Endothelial cell of umbilical vein (primary cell): ENCODE measurements around the gene INPP5J. TPM values are rescaled to one million over a fixed set of nuclear protein-coding genes. Genes with fewer than 3 reads are reported as not detected.

Experiments used
- BruUV-seq: library from RNA; stranded (reverse); fragments of 400-500 nt; replicated peaks from 2 replicates; lab custom pipeline; 2021; lab: Mats Ljungman, UMichigan
- CTCF ChIA-PET: fragments of 300-600, 350-600 bp; sonication (Branson Sonifier 250); formaldehyde crosslinking; loops from one replicate; lab custom pipeline; 2021; ENCODE audit warnings: antibody characterized with exemption, inconsistent platforms; lab: Charles Lee
- POLR2A ChIA-PET: fragments of 300-600, 350-600 bp; sonication (Branson Sonifier 250); formaldehyde crosslinking; loops from one replicate; lab custom pipeline; 2021; ENCODE audit warnings: antibody characterized with exemption, inconsistent platforms; lab: Charles Lee
- DNase-seq: peaks from one replicate; pipeline ENCODE4 v3.0.0-alpha.2; 2011; ENCODE audit warnings: low read depth, low spot score
- FAIRE-seq: peaks from 2 replicates; lab custom pipeline; 2011; peaks lifted over from hg19 to GRCh38; lab: Jason Lieb, UNC
- H2AFZ ChIP-seq: 2 replicates; pipeline ENCODE4 v1.6.0; 2012; ENCODE audit warnings: low read depth, low read length, control low read depth, inconsistent platforms
- H3K27ac ChIP-seq: 2 replicates; pipeline ENCODE4 v1.5.1; 2011; ENCODE audit warnings: low read depth, mild to moderate bottlenecking, control low read depth, low read length, moderate library complexity; ENCODE audit not compliant: insufficient read depth
- H3K27me3 ChIP-seq, 2 experiments: 2 replicates each; pipeline versions ENCODE4 v1.6.0 to v1.6.1; 2011; ENCODE audit warnings: low read length in 2 of 2, mixed read lengths in 1 of 2; ENCODE audit not compliant: control insufficient read depth in 2 of 2, insufficient read depth in 2 of 2
- H3K36me3 ChIP-seq, 2 experiments: 2 replicates in 1 of 2; 3 replicates in 1 of 2; pipeline ENCODE4 v1.5.1; 2011; ENCODE audit warnings: low read length in 2 of 2, mild to moderate bottlenecking in 1 of 2, moderate library complexity in 1 of 2; ENCODE audit not compliant: control insufficient read depth in 2 of 2, insufficient read depth in 2 of 2; ENCODE audit errors: extremely low read depth in 1 of 2
- H3K4me1 ChIP-seq: 3 replicates; pipeline ENCODE4 v1.5.1; 2011; ENCODE audit warnings: mild to moderate bottlenecking, low read length; ENCODE audit not compliant: control insufficient read depth, insufficient read depth; ENCODE audit errors: extremely low read depth
- H3K4me2 ChIP-seq: 2 replicates; pipeline ENCODE4 v1.6.1; 2011; ENCODE audit warnings: low read length, control low read depth, mixed read lengths; ENCODE audit not compliant: insufficient read depth
- H3K4me3 ChIP-seq, 3 experiments: fragments of 200-600 bp in 1 of 3; sonication (generic), shearing (Covaris generic) in 1 of 3; replicated peaks in 1 of 3; 2 replicates each; pipeline ENCODE4 v1.5.1; 2011 to 2016; ENCODE audit warnings: control low read depth in 3 of 3, low read length in 3 of 3, mild to moderate bottlenecking in 2 of 3, inconsistent platforms in 1 of 3, low read depth in 1 of 3, moderate library complexity in 1 of 3; ENCODE audit not compliant: insufficient read depth in 1 of 3
- H3K79me2 ChIP-seq: 2 replicates; pipeline ENCODE4 v1.6.0; 2012; ENCODE audit warnings: low read length, inconsistent platforms; ENCODE audit not compliant: control insufficient read depth, insufficient read depth
- H3K9ac ChIP-seq: replicated peaks from 2 replicates; pipeline ENCODE3; 2011; ENCODE audit warnings: low read length, control low read depth; ENCODE audit not compliant: insufficient read depth; ENCODE audit errors: extremely low read depth
- H3K9me1 ChIP-seq: replicated peaks from 3 replicates; pipeline ENCODE4 v1.6.0; 2011; ENCODE audit warnings: mild to moderate bottlenecking, low read length; ENCODE audit not compliant: control insufficient read depth, insufficient read depth; ENCODE audit errors: extremely low read depth
- H3K9me3 ChIP-seq: replicated peaks from 2 replicates; pipeline ENCODE4 v1.5.1; 2012; ENCODE audit warnings: low read length, inconsistent platforms; ENCODE audit not compliant: control insufficient read depth, insufficient read depth
- H4K20me1 ChIP-seq: replicated peaks from 2 replicates; pipeline ENCODE3; 2011; ENCODE audit warnings: mild to moderate bottlenecking, low read length; ENCODE audit not compliant: control insufficient read depth, insufficient read depth; ENCODE audit errors: extremely low read depth
- EZH2 ChIP-seq: IDR thresholded peaks from 2 replicates; pipeline ENCODE4 v1.6.1; 2012; ENCODE audit warnings: borderline replicate concordance, low read depth, mild to moderate bottlenecking, moderate library complexity, low read length, inconsistent platforms; ENCODE audit not compliant: severe bottlenecking
- FOS ChIP-seq: IDR thresholded peaks from 2 replicates; pipeline ENCODE4 v1.6.1; 2011; ENCODE audit warnings: mild to moderate bottlenecking, low read length, moderate library complexity, borderline replicate concordance; ENCODE audit not compliant: insufficient read depth
- GATA2 ChIP-seq: IDR thresholded peaks from 2 replicates; pipeline ENCODE4 v1.7.0; 2011; ENCODE audit warnings: low read depth, mild to moderate bottlenecking, moderate library complexity, mixed read lengths, low read length; ENCODE audit not compliant: insufficient read length, insufficient read depth
- JUN ChIP-seq: IDR thresholded peaks from 2 replicates; pipeline ENCODE4 v1.6.1; 2011; ENCODE audit warnings: borderline replicate concordance, low read depth; ENCODE audit not compliant: insufficient read length, insufficient read depth
- MYC ChIP-seq: IDR thresholded peaks from one replicate; pipeline ENCODE4 v1.6.1; 2011; ENCODE audit warnings: mild to moderate bottlenecking, low read depth, low read length
- POLR2A ChIP-seq: IDR thresholded peaks from 2 replicates; pipeline ENCODE4 v1.6.1; 2012; ENCODE audit warnings: low read depth, mild to moderate bottlenecking, control low read depth, low read length
- POLR2AphosphoS5 ChIP-seq: IDR thresholded peaks from 2 replicates; pipeline ENCODE4 v1.6.1; 2012; ENCODE audit warnings: low read depth, mild to moderate bottlenecking, control low read depth, low read length, moderate library complexity; ENCODE audit not compliant: insufficient read depth
- dilution Hi-C: fragments of 300-500 bp; cut with MboI; formaldehyde crosslinking; loops from one replicate; pipeline ENCODE4 v1.15.0; 2019; ENCODE audit warnings: low sequenced_read_pairs; ENCODE audit not compliant: extremely low pct_ligation_motif_present
- intact Hi-C: fragments of 100-400 bp; cut with micrococcal nuclease; formaldehyde crosslinking; loops from one replicate; pipeline ENCODE4 v1.10.0; 2022
- polyA plus RNA-seq, 4 experiments: library from polyadenylated mRNA; depleted of rRNA in 3 of 4; stranded (reverse) in 3 of 4; unstranded in 1 of 4; fragments of >200 nt; gene quantifications; 2 replicates each; pipeline versions ENCODE4 v1.2.1 to v1.2.3, GENCODE V29; 2011 to 2012; ENCODE audit warnings: missing spikeins in 1 of 4
- total RNA-seq: library from RNA; stranded (reverse); gene quantifications from 2 replicates; pipeline ENCODE4 v1.2.3, GENCODE V29; 2021
- TF ChIP-seq, protein P1 (sequence below), 2 donors: IDR thresholded peaks; 1 replicate in 1 of 2; 2 replicates in 1 of 2; pipeline ENCODE4 v1.5.1; 2011; ENCODE audit warnings: low read length in 2 of 2, mild to moderate bottlenecking in 2 of 2, moderate library complexity in 2 of 2, control low read depth in 1 of 2, inconsistent platforms in 1 of 2, low read depth in 1 of 2; ENCODE audit not compliant: insufficient read depth in 1 of 2; ENCODE audit errors: extremely low read depth in 1 of 2
- TF ChIP-seq, protein P2 (sequence below): IDR thresholded peaks from 2 replicates; pipeline ENCODE4 v1.6.1; 2011; ENCODE audit not compliant: insufficient read depth, insufficient read length

Gene INPP5J
- total and polyA plus RNA-seq, 2 donors (not counting 3 experiments of a cell fraction or from before 2014, with no cell fraction given), result 0.43 to 0.49 TPM

- Histone ChIP-seq H3K4me3 (no peak overlapping the region), H4K20me1 (no peaks in the 10 kb centered on the region), H3K27ac (no peak overlapping the region), H3K9ac (no peak overlapping the region), H3K9me3 (no peaks in the 10 kb centered on the region), H3K79me2 (no peaks in the 10 kb centered on the region), H3K4me1 (no peaks in the 10 kb centered on the region), H3K36me3 (no peaks in the 10 kb centered on the region), H3K4me2 (no peak overlapping the region), H2AFZ (no peak overlapping the region), H3K9me1 (no peaks in the 10 kb centered on the region), H3K27me3 (no peaks in the 10 kb centered on the region)
- dilution Hi-C loops, result no loop called here
- TF ChIP-seq MYC, result no peak
- TF ChIP-seq GATA2, result no peak
- TF ChIP-seq, protein P1, sequence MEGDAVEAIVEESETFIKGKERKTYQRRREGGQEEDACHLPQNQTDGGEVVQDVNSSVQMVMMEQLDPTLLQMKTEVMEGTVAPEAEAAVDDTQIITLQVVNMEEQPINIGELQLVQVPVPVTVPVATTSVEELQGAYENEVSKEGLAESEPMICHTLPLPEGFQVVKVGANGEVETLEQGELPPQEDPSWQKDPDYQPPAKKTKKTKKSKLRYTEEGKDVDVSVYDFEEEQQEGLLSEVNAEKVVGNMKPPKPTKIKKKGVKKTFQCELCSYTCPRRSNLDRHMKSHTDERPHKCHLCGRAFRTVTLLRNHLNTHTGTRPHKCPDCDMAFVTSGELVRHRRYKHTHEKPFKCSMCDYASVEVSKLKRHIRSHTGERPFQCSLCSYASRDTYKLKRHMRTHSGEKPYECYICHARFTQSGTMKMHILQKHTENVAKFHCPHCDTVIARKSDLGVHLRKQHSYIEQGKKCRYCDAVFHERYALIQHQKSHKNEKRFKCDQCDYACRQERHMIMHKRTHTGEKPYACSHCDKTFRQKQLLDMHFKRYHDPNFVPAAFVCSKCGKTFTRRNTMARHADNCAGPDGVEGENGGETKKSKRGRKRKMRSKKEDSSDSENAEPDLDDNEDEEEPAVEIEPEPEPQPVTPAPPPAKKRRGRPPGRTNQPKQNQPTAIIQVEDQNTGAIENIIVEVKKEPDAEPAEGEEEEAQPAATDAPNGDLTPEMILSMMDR (IDR thresholded peaks at IDR 0.05; ENCODE audit: extremely low read depth in 1 of 2, insufficient read depth in 1 of 2, low read depth in 1 of 2, low read length in 2 of 2), result no peak
- TF ChIP-seq POLR2A, result no peak
- no peak for TF ChIP-seq EZH2
- no peak for TF ChIP-seq JUN
- TF ChIP-seq POLR2AphosphoS5, result no peak
- no peak for TF ChIP-seq FOS
- TF ChIP-seq, protein P2, sequence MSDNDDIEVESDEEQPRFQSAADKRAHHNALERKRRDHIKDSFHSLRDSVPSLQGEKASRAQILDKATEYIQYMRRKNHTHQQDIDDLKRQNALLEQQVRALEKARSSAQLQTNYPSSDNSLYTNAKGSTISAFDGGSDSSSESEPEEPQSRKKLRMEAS, result no peak
- ChIA-PET POLR2A (no interaction called here), CTCF (interaction anchor here (2.3 to 3.4 kb wide), 2 partner anchors 12 to 29 kb away, joined by 11 to 16 read pairs; partner anchors contain the start of gene SELENOM)
- intact Hi-C loops, result no loop called here
- no peak for FAIRE-seq
- no TSS peak for BruUV-seq
- no peak for DNase-seq
Observed at GRCh38 chr22:31136711-31137110, 13.9 kb downstream of the INPP5J start.
